EH (cell line): ENCODE results near the gene LCE5A.
A peak's percentile ranks its signal among the peaks of the same experiment; 100 is the strongest.
"Not testable (repeated sequence)": the region's sequence is repeated elsewhere in the genome, so short reads cannot be mapped to it uniquely, and the experiment has no call there.

Experiments used
- DNase-seq: peaks from one replicate; pipeline ENCODE4 v3.0.0-alpha.2; 2015; ENCODE audit warnings: low read depth

LCE5A gene, protein sequence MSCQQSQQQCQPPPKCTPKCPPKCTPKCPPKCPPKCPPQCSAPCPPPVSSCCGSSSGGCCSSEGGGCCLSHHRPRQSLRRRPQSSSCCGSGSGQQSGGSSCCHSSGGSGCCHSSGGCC

DNA sequence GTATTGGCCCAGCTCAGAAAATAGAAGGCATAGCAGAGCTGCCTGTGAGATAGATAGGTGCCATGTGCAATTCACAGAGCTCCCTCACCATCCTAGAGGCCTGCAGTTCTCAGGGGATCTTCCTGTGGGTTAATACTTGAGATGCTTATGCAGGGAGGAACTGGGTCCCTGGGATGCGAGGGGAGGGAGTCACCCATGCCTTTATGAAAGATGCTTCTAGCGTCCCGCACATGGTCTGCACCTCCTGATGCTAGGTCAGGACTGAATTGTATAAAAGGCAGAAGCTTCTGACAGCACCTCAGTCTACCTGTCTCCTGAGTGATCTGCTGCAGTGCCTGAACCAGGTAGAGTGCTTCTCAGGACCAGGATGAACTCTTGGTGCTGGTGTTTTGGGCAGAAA lies at the start of gene LCE5A:
TSS of gene LCE5A (plus strand) at position 301 of the 400 bp plus-strand sequence. CDS start 732 bp downstream, outside the sequence.
- DNase-seq = no peak

DNA sequence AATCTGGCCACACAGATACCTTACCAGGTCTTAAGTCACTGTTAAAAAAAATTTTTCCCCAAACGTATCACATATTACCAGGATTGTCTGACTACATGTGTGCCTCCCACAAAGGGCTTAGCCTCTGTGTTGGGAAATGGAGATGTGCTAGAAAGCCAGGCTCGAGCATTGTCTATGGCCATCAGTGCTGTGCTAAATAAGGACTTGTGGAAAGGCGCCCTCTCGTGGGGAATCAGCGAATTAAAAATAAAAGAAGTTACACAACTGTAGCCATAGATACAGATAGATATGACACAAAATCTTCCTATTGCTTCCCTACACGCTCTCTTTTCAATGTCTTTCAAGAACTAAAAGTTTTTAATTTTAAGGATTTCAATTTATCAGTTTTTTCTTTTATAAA lies 49.1 kb upstream of the LCE5A start:
- DNase-seq = peak; percentile 76

DNA sequence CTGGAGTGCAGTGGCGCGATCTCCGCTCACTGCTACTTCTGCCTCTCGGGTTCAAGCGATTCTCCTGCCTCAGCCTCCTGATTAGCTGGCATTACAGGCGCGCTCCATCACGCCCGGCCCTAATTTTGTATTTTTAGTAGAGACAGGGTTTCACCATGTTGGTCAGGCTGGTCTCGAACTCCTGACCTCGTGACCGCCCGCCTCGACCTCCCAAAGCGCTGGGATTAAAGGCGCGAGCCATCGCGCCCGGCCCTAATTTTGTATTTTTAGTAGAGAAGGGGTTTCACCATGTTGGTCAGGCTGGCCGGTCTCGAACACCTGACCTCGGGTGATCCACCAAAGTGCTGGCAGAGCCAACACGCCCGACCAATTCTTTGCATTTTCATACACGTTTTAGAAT lies 48.0 kb upstream of the LCE5A start:
- DNase-seq = no peak

DNA sequence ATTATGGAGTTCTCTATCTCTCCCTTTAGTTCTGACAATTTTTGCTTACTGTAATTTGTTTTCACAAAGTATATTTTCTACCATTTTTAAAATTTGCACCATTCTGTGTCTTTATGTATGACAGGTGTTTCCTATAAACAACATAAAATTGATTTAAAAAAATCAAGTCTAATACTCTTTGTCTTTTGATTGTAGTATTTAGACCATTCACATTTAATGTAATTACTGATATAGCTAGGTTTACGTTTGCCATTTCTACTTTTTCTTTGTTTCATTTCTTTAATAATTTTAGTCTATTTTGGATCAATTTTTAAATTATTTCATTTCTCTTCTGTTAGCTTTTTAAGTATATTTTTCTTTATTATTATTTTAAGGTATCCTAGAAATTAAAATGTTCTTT lies 44.4 kb upstream of the LCE5A start:
- no peak for DNase-seq

DNA sequence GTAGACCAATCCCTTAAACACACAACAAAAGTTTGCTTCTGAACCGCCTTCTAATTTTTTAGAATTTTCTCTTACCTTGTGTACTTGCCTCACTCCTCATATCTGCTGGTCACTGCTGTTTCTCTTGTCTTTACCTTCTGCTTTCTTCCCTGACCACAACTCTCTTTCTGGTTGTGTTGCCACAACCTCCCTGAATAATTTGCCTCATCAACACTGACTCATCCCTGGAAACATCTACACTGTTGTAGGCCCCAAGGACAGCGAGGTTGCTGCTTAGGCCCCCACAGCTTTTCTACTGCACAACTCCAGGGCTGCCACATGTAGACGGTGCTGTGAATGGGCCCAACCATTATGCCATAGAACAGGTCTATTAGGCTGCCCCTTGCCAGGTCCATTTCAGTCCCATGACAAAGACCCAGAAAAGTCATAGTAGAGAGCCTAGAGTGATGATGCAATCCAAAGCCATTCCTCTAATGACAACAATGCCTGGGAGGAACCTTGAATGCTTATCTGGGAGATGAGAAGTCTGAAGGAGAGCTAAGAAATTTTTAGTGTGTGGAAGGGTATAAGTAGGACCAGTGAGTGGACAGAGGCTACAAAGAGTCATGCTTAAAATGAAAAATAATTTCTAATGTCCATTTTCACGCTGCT lies 36.6 kb upstream of the LCE5A start:
- no peak for DNase-seq

DNA sequence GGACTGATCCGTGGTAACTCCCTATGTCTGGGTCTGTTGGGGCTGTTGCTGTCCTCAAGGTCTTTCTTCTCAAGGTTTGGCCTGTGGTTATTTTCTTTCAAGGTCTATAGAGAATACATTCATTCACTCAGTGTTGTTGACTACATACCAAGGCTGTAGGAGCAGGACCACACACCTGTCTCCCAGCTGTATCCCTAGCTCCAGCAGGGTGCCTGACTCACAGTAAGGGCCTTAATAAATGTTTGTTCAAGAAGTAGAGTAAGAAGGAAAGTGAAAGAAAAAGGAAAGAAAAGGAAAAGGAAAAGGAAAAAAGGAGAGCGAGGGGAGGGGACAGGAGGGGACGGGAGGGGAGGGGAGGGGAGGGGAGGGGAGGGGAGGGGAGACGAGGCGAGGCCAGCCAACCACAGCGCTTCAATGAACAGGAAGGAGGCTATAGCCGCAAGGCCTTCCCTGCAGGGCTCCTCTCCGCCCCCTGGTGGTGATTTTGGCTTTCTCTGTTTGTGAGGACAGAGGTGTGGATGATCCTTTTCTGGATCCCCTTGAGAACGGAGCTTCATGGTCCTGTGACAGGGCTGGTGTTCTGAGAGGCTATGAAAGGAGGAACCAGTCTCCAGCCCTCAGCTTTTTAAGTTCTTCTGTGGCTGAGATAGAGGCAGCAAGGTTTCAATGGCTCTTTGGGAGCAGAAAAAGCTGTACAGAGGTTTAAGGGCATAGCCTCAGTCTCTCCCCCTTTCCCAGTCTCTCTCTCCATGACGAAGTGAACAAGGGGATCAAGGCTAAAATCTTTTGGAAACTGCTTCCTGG lies 30.6 kb upstream of the LCE5A start:
- peak; percentile 61 for DNase-seq

DNA sequence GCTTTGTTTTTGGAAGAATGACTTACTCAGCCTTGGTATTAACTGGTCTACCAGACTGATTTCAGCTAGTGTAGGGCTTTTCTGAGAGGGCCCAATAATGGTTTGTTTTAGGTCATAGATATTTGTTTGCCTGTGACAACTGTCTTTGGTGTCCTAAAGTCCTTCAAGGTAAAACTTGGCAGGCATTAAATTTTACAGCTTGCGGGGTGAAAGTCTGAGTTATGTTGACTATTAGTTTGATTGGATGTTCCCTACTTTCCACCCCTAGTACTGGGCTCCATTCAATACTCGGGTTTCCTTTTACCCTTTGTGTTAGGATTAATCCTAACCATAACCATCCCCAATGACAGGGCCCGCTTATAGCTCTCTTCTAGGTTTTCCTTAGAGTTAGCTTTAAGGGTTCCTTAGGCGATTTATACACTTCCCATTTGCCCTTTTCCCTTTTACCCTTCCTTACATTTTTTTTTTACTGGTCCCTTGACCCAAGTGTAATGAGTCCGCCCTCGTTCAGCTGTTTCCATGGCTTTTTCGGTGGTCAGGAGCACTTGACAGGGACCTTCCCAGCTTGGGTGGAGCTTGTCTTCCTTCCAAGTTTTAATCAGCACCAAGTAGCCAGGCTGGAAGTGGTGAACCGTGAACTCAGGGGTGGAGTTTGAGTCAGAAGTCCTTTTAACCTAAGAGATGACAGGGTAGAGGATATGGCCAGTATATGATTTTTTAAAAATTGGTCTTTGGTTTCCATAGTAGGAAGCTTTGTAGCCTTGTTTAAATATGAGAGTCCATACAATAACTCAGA lies 28.5 kb upstream of the LCE5A start:
- no peak for DNase-seq

DNA sequence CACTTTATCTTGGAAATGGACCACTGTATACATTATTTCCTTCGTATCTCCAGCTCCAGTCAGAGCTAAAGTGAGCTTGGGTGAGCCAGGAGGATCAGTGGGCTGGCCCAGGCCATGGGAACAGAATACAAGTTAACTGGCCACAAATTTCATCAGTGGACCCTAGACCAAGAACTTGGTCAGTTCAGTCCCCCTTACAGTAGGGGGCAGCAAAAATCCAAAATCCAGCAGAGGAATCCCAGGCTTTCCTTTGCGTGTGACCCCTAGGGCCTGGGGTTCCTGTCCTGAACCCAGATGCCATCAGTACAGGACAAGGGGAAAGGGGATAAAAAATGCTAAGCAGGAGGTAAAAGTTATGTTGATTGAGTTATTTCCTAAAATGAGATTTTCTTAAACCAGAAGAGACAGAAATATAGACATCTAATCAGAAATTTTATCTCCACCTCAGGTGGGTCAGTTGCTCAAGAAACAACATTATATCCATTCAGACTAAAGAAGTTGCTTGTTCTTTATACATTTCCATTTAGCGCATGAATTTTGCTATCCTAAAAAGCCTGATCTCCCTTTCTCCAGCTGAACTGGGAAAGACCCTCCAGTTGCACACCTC lies 24.1 kb upstream of the LCE5A start:
- peak; percentile 2 for DNase-seq

DNA sequence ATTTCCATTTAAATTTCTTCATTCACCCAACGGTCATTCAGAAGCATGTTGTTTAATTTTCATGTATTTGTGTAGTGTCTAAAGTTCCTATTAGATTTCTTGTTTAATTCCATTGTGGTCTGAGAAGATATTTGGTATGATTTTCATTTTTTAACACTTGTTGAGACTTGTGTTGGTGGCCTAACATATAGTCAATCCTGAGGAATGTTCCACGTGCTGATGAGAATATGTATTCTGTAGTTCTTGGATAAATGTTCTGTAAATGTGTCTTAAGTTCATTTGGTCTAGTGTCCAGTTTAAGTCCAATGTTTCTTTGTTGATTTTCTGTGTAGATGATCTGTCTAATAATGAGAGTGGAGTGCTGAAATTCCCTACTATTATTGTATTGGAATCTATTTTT lies 22.7 kb upstream of the LCE5A start:
- no peak for DNase-seq

DNA sequence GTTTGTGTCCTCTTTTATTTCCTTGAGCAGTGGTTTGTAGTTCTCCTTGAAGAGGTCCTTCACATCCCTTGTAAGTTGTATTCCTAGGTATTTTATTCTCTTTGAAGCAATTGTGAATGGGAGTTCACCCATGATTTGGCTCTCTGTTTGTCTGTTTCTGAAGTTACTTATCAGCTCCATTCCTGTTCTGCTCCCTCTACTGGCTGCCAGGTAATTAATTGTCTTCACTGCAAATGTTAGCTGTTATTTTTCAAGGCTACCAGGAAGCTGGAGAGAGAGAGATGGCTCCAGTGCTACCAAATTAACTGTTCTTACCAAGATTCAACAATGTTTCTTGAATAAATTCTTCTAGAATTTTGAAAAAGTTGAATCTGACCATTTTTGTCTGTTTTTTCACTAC lies 19.1 kb upstream of the LCE5A start:
- not testable (repeated sequence) for DNase-seq

DNA sequence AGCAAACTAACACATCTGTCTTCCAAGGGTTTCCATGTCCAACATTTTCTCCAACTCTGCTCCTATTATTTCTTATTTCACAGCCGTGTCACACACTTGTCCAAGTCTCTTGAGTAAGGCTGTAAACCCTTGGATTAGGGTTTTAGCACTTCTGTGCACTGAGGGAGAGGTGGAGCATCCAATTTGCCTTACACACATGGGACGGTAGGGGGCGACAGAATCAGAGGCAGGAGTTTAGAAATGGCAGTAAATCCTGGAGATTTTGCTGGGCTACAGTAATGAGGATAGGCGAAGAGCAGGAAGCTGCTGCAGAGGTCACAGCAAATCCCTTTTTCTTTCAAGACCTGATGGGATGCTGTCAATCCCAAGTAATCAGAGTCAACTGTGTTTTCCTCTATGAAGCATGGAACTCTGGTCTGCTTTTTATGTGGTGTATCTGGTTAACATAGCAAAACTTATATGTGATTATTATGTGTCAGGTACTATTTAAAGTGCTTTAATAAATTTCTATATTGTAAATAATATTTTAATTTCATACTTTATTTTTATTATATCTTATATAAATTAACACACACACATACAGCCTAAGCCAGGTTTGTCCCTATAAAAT lies 15.4 kb upstream of the LCE5A start:
- DNase-seq = peak; percentile 46

DNA sequence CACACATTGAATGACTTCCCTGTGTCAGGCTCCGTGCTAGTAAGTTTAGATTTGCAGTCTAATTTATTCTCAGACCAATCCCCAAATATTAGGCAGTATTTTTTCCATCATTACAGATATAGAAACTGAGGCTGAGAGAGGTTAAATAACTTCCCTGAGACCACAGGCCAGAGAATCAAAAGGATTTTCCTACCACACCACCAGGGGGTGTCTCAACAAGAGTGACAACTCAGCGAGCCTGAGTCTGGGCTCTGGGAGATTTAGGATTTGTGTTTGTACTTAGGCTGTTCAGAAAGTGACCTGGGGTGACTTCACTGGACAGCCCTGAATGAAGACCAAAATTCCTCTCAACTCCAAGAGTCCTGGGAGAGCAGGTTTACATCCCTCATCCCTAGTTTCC lies 13.3 kb upstream of the LCE5A start:
- peak; percentile 26 for DNase-seq

DNA sequence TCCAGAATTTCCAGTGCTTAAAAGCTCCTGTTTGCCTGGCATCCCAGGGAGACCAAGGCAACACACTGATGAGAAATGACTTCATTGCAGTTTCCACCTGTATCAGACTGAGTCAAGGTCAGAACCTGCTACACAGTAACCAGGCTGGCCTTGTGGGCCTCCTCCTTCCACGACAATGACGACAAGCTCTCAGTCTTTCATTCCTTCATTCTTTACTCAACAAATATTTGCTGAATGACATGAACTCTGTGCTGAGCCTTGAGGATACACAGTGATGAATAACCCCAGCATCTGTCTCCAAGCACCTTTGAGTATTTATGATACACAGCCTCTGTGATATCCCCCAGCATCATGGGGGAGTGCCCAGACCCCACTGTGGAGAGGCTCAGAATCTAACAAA lies 8.9 kb upstream of the LCE5A start:
- peak; percentile 41 for DNase-seq

DNA sequence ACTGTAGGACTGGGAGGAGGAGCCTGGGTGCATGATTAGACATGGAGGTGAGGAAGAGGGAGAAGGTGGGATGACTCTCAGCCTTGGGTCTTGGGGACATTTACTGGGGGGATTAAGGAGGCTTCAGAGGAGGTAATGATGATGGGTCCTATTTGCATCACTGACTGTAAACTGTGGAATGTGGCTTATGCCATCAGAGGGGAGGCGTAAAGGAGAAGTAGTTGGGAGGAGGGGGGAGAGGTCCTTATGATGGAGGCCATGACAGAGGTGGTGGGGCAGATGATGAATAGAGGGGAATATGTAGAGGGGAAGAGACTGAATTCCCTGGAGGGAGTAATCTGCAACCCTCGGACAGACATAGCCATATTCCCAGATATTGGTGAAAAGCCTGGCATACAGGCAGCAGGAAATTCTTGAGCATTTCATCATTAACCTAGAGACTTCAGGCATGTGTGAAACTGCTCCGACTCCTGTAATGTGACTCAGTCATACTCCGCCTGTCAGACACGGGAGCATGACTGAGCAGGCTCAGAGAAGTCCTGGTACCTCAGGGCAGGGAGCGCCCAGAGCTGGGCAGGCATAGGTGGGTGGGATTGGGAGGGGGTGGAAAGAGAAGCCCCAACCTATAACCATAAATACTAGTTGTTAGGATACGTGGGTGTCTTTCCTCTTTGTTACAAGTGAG lies 8.0 kb upstream of the LCE5A start:
- peak; percentile 69 for DNase-seq

DNA sequence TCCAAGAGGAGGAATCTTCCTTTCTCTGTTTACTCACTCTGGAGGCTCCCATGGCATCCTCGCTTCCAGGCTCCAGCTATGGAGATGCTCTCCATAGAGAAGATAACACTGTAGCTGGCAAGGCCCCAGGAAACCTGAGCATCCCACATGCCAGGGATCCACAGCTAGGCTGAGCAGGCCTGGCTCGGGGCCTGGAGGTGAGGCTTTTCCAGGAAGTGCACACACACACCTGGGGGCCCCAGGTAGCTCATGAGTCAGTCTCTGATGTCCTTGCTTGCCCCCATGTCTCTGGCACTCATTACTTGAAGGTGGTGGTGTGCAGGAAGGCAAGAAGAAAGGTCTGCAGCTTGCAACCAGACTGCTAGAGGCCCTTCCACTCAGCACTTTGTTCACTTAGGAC lies 5.5 kb upstream of the LCE5A start:
- no peak for DNase-seq

DNA sequence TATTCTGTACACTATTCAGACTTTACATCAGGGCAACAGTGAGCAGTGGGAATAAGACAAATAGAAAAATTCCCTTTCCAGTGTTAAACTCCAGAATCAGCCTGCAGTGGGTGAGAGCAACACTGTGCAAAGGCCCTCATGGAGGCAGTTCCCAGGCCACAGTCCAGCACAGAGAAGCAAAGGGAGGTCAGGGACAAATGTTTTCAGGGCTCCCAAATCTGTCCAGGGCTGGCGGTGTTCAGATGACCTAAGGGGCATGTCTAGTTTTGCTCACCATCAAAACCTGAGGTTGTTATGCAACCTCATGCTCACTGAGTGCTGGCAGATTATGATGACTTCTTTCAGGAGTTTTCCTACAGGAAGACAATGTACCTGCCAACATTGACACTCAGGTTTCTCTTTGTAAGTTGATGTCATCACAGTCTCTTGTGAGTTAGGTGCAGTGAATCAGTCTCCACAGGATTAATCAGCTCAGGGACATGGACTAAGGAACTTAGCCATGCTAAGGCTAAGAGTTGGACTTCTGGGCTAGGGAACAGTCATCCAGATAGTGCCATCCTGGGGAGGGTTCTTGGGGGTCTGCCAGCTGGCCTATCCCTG lies 3.6 kb upstream of the LCE5A start:
- DNase-seq = no peak

DNA sequence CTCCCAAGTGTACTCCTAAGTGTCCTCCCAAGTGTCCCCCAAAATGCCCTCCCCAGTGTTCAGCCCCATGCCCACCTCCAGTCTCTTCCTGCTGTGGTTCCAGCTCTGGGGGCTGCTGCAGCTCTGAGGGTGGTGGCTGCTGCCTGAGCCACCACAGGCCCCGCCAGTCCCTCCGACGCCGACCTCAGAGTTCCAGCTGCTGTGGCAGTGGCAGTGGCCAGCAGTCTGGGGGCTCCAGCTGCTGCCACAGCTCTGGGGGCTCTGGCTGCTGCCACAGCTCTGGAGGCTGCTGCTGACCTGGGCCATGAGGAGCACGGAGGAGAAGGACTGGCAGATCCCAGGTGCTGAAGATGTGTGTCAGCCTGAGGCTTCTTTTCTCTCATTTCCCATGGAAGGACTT lies 993 bp downstream of the LCE5A start:
- DNase-seq = no peak

DNA sequence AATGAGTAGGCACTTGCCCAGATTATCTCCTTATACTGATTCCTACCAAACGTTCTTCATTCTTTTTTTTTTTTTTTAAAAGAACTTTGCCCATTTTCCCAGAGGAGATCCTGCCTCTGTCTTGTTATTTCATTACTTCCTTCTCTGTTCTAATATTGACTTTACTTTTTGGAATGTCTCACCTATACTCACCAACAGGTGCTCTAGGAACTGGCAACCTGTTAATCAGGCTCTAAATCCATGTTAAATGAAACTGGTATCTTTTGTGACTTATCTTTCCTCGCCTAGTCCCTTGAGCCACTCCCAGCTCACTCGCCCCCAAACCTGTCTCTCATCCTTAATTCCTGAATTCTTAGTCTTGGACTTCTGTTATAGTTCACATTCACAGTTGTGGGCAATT lies 2.5 kb downstream of the LCE5A start:
- no peak for DNase-seq

DNA sequence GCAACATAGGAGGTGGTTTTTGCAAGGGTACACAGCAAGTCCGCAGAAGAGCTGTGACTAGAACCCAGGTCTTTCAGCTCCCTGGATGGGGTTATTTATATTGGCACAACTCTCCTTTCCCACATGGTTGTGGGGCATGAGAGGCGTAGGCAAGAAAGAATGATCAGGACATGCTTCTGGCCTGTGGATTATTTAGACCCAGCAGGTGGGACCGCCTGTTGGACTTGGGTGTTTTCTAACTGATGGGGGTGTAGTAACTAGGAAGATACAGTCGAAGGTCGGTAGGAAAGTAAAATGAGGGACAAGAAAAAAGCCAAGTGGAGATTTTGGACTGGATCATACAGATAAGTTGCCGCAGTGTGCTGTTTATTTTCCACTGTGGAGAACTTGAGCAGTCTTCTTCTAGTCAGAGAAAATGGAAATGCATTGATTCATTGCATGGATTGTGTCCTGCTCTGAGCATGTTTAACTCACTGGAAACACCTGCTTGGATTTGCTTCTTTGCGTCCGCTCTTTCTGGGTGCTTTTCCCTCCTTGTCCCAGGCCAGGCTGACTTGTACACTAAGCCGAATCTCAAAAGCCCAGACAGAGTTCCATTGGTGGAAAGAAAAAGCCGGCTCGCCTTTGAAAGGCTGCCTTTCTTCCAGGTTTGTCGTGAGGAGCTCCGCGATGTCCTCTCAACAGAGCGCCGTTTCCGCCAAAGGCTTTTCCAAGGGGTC lies 4.3 kb downstream of the LCE5A start:
- DNase-seq = no peak

DNA sequence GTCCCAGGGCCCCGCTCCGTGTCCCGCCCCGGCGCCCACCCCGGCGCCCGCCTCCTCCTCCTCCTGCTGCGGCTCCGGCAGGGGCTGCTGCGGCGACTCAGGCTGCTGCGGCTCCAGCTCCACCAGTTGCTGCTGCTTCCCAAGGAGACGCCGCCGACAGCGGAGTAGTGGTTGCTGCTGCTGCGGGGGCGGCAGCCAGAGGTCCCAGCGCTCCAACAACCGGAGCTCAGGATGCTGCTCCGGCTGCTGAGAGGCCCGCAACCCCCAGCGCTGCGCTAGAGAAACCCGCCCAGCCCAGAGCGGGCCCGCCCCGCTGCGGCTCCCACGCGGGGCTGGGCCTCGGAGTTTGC lies 4.8 kb downstream of the LCE5A start:
- peak; percentile 5 for DNase-seq
